GM19463 (cell line): Measurements from ENCODE around the gene NOC4L.
"Not testable (repeated sequence)": the region's sequence is repeated elsewhere in the genome, so short reads cannot be mapped to it uniquely, and the experiment has no call there.

Source experiments
- ATAC-seq: cut with Tn5 transposase; IDR thresholded peaks from one replicate; pipeline ENCODE4 v1.9.1; 2021; ENCODE audit warnings: mild to moderate bottlenecking, moderate library complexity; ENCODE audit not compliant: unreplicated experiment

NOC4L gene

GRCh38 chr12:132144115-132144809 lies at the start of gene NOC4L, which contains the start of gene DDX51:
TSS of gene NOC4L (plus strand) at chr12:132144457. CDS start at chr12:132144489, 32 bp downstream.
TSS of gene DDX51 (minus strand) at chr12:132144319. CDS start at chr12:132144296, 23 bp downstream.
- ATAC-seq = peak; percentile 91

- ATAC-seq = no peak
Observed at GRCh38 chr12:132095520-132096409, 48.5 kb upstream of the NOC4L start.

GRCh38 chr12:132099739-132100138 lies 44.5 kb upstream of the NOC4L start:
- no peak for ATAC-seq

DNA sequence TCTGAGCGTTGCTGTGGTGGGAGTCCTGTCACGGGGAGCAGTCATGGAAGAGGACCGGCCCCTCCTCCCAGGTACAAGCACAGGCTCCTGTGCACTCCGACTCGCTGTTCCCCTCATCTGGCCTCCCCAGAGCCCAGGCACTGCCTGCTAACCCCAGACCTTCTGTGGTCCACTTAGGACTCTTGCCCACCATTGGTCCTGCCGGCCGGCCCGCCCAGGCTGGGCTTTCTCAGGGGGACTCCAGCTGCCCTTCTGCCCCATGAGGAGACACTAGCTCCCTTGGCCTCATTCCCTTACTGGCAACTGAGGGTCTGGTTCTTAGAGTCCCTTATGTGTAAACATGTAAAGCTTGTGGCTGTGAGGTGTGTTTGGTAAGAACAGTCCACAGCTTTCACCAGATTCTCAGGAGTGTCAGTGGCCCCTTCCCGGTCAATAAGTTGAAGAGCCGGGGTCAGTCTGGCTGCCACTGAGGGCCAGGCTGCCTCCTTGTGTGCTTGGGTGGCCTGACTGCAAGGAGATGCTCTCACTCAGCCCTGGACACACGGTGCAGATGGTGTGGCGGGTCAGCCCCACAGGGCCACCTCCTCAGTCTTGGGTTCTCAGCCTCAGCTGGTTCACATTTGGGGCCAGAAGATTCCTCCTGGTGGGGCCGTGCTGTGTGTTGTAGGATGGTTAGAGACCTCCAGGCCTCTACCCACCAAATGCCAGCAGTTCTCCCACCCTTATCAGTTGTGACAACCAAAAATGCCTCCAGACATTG lies 43.8 kb upstream of the NOC4L start:
- ATAC-seq = no peak

- ATAC-seq = no peak
Observed at GRCh38 chr12:132102297-132102696, 42.0 kb upstream of the NOC4L start.

DNA sequence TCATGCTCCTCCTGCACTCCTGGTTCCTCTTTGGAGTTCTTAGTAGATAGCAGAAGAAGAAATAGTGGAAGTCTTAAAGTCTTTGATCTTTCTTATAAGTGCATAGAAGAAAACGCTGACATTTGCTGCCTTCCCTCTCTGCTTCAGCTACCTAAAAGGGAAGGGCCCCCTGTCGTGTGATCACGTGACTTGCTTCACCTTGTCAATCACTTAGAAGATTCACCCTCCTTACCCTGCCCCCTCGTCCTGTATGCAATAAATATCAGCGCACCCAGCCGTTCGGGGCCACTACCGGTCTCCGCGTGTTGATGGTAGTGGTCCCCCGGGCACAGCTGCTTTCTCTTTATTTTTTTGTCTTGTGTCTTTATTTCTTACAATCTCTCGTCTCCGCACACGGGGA lies 41.2 kb upstream of the NOC4L start:
- not testable (repeated sequence) for ATAC-seq

GRCh38 chr12:132103542-132104308 lies 40.5 kb upstream of the NOC4L start:
- ATAC-seq = no peak

DNA sequence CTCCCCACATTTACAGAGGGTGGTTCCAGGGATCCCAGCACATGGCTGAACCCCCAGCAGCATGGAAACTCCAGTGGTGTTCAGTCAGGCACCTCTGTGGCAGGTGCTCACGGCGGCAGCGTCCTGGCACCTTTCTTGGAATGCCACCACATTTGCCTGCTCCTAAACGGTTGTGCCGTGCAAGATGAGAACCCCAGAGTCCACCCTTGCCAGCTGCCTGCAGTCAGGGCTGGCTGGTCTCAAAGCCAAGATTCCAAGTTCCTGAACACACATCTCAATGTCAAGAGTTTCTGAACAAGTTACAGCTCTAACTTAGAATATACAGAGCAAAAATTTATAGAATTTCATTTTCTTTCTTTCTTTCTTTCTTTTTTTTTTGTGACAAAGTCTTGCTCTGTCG lies 38.8 kb upstream of the NOC4L start:
- ATAC-seq = no peak

- no peak for ATAC-seq
Observed at GRCh38 chr12:132106921-132107320, 37.3 kb upstream of the NOC4L start.

DNA sequence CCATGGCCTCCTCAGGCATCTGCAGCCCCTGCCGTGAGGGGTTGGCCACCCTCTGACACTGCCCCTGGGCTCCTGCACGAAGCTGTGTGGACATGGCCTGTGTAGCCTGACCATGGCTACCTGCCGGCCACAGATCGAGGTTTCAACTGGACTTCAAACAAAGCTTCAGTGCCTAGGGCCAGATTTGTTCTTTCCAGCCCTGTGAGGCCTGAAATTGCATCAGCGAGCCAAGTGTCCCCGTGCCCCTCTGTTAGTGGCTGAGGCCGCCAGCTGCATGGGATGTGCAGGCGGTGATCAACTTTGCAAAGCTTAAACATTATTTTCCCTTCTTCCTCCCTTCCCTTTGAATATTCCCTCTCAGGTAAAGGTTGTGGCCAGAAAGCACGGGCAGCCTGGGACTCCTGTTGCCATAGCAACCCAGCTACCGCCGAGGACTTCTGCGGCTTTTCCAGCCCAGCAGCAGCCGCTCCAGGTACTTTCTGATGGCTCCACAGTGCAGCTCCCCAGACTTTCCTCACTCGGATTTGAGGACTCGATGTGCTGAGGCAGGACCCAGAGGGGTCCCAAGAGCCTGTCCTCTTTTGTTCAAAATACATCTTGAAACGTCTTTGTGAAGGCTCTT lies 35.9 kb upstream of the NOC4L start:
- ATAC-seq = no peak

GRCh38 chr12:132109741-132110140 lies 34.5 kb upstream of the NOC4L start:
- ATAC-seq = no peak

GRCh38 chr12:132110677-132111076 lies 33.6 kb upstream of the NOC4L start:
- no peak for ATAC-seq

GRCh38 chr12:132111654-132112304 lies 32.5 kb upstream of the NOC4L start:
- ATAC-seq = no peak

DNA sequence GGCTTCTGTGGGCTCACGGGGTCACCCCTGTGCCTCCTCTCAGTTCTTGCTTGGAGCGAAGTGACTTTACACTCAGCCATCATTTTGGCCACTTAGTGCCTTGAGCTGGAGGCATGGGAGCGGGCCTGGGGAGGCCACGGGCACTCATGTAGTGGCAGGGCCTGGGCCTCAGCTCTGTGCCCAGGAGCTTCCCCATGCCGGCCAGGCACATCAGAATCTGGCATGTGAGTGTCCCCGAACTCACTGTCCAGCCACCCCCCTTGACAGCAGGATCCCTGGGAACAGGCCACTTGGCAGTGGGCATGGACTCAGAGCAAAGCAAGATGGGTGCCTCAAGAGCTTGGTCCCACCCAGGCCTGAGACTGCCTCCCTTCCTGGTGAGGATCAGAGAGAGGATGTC lies 29.6 kb upstream of the NOC4L start:
- no peak for ATAC-seq

- no peak for ATAC-seq
Observed at GRCh38 chr12:132115500-132115899, 28.8 kb upstream of the NOC4L start.

DNA sequence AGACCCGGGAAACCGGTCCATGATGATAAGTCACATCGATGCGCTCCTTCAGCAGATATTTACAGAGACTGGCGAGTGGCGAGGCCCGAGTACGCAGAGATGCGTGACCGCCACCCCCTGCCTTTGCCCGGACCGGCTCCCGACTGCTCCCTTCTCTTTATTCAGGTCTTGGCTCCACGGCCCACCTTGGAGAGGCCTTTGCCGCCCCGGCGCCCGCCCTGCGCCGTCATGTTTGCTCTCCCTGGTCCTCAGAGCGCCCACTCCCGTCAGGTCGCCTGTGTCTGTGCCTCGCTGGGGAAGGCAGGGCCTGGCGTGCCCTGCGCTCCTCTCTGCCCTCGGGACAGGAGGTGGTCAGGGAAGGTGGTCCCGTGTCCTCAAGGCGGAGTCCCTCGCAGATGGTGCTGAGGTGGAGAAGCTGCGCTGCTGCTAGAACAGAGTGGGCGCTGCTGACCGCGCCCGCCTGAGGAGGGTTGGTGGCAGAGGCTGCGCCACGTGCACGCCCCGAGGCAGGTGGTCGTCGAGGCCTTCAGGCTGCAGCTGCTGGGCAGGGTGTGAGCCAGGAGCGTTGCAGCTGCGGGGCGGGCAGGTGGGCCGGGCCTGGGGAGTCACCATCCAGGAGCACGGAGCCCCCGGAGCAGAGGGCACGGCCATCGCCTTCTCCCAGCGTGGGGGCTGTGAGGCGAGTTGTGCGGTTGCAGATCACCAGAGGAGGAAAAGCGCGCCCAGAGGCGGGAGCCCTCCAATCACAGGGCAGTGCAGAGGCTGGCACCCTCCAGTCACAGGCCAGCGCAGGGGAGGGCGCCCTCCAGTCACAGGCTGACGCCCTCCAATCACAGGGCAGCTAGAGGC lies 27.3 kb upstream of the NOC4L start:
- no peak for ATAC-seq

DNA sequence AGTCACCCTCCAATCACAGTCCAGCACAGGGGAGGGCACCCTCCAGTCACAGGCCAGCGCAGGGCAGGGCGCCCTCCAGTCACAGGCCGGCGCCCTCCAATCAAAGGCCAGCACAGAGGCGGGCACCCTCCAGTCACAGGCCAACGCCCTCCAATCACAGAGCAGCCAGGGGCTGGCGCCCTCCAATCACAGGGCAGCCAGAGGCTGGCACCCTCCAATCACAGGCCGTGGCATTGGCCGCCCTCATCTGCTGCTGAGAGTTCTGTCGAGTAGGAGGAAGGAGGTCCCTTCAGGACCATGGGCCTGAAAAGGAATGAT lies 26.7 kb upstream of the NOC4L start:
- no peak for ATAC-seq

DNA sequence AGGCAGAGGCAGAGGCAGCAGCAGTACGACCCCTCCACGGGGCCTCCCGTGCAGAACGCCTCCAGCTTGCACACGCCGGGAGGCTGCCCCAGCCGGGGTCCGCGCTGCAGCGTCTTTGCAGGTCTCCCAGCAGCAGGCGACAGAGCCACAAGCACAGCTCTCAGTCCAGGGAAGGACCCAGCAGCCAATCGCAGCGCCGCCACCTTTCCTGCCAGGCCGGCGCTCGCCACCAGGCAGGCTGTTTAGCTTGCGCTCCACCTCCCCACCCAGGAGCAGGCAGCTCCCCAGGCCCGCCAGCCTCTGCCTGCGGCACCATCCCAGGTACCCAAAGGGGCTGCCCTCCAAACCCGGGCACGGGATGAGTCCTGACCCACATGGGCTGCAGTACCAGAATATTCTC lies 25.4 kb upstream of the NOC4L start:
- no peak for ATAC-seq

GRCh38 chr12:132121283-132121682 lies 23.0 kb upstream of the NOC4L start:
- ATAC-seq = no peak
